ENCODE results near the gene PXMP4.
"Not testable (repeated sequence)": the region's sequence is repeated elsewhere in the genome, so short reads cannot be mapped to it uniquely, and the experiment has no call there.

The PXMP4 gene, protein sequence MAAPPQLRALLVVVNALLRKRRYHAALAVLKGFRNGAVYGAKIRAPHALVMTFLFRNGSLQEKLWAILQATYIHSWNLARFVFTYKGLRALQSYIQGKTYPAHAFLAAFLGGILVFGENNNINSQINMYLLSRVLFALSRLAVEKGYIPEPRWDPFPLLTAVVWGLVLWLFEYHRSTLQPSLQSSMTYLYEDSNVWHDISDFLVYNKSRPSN
- 5.0 to 24.3 (median 9.4) reads per million in 9 experiments for total RNA-seq

DNA sequence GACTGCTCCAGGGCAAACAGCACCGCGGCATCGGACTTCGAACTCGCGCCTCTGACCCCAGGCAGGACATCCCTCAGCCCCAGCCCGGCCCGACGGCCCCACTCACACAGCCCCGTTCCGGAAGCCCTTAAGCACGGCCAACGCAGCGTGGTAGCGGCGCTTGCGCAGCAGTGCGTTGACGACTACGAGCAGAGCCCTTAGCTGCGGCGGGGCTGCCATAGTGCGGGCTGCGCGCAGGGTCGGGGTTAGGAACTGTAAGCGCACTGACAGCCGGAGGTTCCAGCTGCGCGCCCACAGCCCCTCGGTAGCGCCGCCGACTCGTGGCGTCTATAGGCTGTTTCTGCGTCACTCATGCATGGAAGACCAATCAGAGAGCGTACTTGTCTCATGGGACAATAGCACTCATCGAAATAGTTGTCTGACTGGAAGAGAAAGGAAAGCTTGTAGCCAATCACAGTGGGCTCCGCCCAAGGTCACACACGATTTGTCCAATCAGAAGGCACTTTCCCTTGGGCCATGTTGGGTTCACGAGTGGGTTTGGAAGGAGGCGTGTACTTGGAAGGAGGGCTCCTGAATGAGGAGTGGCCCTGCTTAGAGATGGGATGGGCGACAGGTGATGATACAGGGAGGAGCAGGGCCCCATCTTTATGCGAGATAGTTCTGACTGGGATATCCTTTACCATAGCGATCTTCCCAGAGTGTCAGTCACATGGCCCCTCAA is at the start of gene PXMP4:
PXMP4 (minus strand) TSS at position 322 of the 721 bp plus-strand sequence; CDS start at position 219, 103 bp downstream.
- H3K36me3 Mint-ChIP-seq (ENCODE audit: insufficient read depth): peaks cover 16% of the 10 kb centered on the region
- DNase-seq (peak; percentile 82 to 87 (median 84)), ATAC-seq (replicated peaks) (peak; percentile 94)
- peak within 1 kb of the TSS; percentile 62 to 81 for H3K27ac Mint-ChIP-seq
- peaks cover 18 to 21% of the 10 kb centered on the region in 2 donors for H3K4me1 Mint-ChIP-seq (ENCODE audit: low read depth in 2 of 2)
- H3K4me3 Mint-ChIP-seq: peak within 1 kb of the TSS; percentile 71 to 74
- H3K9me3 Mint-ChIP-seq: no peaks in the 10 kb centered on the region
- H3K27me3 Mint-ChIP-seq: no peaks in the 10 kb centered on the region

DNA sequence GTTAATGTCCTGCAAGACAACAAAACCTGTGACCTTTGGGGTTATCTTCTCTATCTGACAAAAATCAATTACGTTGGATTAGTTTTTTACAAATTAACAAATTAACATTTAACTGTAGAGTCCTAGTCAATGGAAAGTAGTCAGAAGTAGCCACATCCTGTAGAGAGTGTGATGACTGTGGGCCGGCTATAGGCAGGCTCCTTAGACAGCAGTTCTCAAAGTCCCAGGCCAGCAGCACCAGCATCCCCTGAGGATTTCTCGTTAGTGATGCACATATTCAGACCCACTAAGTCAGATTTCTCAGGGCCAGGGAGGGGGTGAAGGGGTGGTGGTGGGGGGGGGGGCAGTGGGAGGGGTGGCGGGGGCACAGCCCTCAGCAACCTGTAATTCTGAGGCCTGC is 48.9 kb upstream of the PXMP4 start:
- Mint-ChIP-seq H3K9me3 (no peaks in the 10 kb centered on the region), H3K4me1 (ENCODE audit: low read depth in 2 of 2) (peaks cover 0 to 4% of the 10 kb centered on the region in 2 donors), H3K36me3 (ENCODE audit: insufficient read depth) (peaks cover 8% of the 10 kb centered on the region), H3K27me3 (no peaks in the 10 kb centered on the region), H3K27ac (no peak overlapping the region), H3K4me3 (no peak overlapping the region)
- DNase-seq (no peak), ATAC-seq (replicated peaks) (peak; percentile 24)

DNA sequence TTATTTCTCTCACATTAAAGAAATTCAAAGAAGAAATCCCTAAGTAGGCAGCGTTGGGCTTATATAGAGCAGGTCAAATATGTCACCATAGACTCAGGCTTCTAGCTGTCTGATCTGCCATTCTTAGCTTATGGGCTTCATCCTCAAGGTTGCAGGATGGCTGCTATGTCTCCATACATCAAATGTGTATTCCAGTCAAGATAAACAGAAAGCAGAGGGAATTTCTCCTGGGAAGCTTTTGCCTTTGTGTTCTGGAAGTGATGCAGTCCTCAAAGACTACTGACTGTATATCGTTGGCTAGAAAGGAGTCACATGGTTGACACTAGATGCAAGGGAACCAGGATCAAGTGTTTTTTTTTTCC is 47.6 kb upstream of the PXMP4 start:
- Mint-ChIP-seq H3K27me3 (no peaks in the 10 kb centered on the region), H3K27ac (no peak overlapping the region), H3K9me3 (no peaks in the 10 kb centered on the region), H3K4me3 (no peak overlapping the region), H3K4me1 (ENCODE audit: low read depth in 2 of 2) (peaks cover 0 to 4% of the 10 kb centered on the region in 2 donors), H3K36me3 (ENCODE audit: insufficient read depth) (peaks cover 8% of the 10 kb centered on the region)
- ATAC-seq (replicated peaks) (no peak), DNase-seq (no peak)

DNA sequence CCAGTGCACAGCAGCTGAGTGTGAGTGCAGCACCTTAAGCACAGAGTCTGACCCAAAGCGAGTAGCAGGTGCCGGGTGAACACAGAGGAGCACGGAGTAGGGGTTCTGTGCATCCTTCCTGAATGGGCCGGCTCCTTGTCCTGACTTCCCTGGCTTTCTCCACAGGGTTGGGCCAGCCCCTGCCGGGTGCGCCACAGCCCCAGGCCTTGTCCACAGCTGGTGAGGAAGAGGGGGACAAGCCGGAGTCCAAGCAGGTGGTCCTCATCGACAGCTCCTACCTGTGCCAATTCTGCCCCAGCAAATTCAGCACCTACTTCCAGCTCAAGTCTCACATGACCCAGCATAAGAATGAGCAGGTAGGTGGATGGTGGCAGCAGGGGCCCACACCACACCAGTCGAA is 46.6 kb upstream of the PXMP4 start:
- DNase-seq (no peak), ATAC-seq (replicated peaks) (no peak)
- Mint-ChIP-seq H3K27me3 (no peaks in the 10 kb centered on the region), H3K4me3 (no peak overlapping the region), H3K4me1 (ENCODE audit: low read depth in 2 of 2) (no peaks in the 10 kb centered on the region), H3K9me3 (no peaks in the 10 kb centered on the region), H3K27ac (no peak overlapping the region), H3K36me3 (ENCODE audit: insufficient read depth) (peaks cover 11% of the 10 kb centered on the region)

DNA sequence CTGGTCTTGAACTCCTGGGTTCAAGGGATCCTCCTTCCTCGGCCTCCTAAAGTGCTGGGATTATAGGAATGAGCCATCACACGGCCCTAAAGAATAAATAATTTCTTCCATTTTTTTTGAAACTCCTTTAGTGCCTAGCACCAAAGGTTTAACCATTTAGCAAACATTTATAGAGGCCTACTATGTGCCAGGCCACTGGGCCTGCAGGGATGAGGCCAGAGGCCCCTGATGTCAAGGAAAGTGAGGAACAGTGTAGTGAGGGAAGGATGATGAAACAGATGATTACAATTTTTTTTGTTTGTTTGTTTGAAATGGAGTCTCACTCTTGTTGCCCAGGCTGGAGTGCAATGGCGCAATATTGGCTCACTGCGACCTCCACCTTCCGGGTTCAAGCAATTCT is 45.5 kb upstream of the PXMP4 start:
- ATAC-seq (replicated peaks) (no peak), DNase-seq (no peak)
- Mint-ChIP-seq H3K9me3 (no peaks in the 10 kb centered on the region), H3K4me1 (ENCODE audit: low read depth in 2 of 2) (no peaks in the 10 kb centered on the region), H3K27ac (no peak overlapping the region), H3K4me3 (no peak overlapping the region), H3K27me3 (no peaks in the 10 kb centered on the region), H3K36me3 (ENCODE audit: insufficient read depth) (peaks cover 9% of the 10 kb centered on the region)

DNA sequence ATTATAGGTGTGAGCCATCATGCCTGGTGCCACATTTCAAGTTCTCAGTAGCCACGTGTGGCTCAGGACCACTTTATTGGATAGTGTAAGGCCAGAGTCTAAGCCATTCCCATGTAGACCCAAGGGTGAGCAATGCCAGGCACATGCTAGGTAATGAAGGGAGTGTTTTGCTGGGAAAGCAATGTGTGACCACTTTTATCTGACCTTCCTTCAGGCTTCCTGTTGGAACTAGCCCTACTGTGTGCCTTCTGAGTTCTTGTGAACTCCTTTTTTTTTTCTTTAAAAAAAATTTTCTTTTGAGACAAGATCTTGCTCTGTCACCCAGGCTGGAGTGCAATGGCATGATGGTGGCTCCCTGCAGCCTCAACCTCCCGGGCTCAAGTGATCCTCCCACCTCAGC is 45.0 kb upstream of the PXMP4 start:
- no peak for DNase-seq
- ATAC-seq (replicated peaks): no peak
- Mint-ChIP-seq H3K4me3 (no peak overlapping the region), H3K4me1 (ENCODE audit: low read depth in 2 of 2) (no peaks in the 10 kb centered on the region), H3K36me3 (ENCODE audit: insufficient read depth) (peaks cover 8% of the 10 kb centered on the region), H3K27ac (no peak overlapping the region), H3K27me3 (no peaks in the 10 kb centered on the region), H3K9me3 (no peaks in the 10 kb centered on the region)

DNA sequence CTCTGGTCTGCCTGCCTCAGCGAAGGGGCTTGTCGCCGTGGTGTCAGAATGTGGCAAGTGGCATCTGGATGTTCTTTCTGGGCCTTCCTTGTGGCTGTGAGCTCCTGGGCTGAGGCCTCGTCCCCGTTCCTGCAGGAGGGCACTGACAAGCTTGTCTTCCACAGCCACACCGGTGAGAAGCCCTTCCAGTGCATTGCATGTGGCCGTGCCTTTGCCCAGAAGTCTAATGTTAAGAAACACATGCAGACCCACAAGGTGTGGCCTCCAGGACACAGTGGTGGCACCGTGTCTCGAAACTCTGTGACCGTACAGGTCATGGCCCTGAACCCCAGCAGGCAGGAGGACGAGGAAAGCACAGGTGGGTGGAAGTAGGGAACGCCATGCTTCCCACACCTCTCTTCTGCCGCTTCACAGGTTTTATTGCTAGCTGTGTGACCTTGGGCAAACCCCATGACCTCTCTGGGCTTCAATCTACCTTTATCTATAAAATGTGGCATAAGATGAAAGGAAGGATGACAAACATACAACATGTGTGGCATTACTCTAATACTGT is 41.7 kb upstream of the PXMP4 start:
- no peak overlapping the region for H3K27ac Mint-ChIP-seq
- no peaks in the 10 kb centered on the region for H3K9me3 Mint-ChIP-seq
- H3K4me1 Mint-ChIP-seq (ENCODE audit: low read depth in 2 of 2): no peaks in the 10 kb centered on the region
- no peak for ATAC-seq (replicated peaks)
- H3K36me3 Mint-ChIP-seq (ENCODE audit: insufficient read depth): peaks cover 8% of the 10 kb centered on the region
- H3K27me3 Mint-ChIP-seq: no peaks in the 10 kb centered on the region
- H3K4me3 Mint-ChIP-seq: no peak overlapping the region
- DNase-seq: no peak

DNA sequence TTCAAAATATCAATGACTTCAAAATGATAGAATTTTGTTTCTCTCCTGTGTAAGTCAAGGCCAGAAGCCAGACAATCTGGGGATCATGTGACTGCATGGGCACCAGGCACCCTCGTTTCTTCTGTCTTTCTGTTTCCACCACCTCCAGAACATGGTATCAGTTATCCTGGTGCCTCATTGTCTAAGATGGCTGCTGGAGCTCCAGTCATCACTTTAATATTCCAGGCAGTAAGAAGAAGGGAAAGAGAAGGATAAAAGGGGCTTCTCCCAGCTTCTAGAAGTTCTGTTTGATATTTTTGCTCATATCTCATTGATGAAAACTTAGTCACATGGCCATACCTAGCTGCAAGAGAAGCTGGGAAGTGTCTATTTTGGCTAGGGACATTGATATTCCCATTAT is 37.3 kb upstream of the PXMP4 start:
- Mint-ChIP-seq H3K27me3 (no peaks in the 10 kb centered on the region), H3K4me1 (ENCODE audit: low read depth in 2 of 2) (no peaks in the 10 kb centered on the region), H3K4me3 (no peak overlapping the region), H3K27ac (peak overlapping the region in 1 of 2 donors; percentile 32), H3K9me3 (no peaks in the 10 kb centered on the region), H3K36me3 (ENCODE audit: insufficient read depth) (peaks cover 6% of the 10 kb centered on the region)
- ATAC-seq (replicated peaks) (no peak), DNase-seq (no peak)

DNA sequence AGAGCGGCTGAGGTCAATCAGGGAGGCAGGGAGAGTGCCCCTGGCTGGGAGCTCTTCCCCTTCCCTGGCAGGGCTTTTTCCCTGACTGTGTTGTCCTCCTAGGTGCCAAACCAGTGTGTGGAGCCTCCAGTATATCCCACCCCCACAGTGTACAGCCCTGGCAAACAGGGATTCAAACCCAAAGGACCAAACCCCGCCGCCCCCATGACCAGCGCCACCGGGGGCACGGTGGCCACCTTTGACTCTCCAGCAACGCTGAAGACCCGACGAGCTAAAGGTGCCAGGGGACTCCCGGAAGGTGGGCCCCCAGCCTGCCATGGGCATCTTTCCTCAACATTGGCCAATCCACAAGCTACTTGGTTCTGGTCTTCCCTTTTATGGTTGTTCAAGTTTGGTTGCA is 36.9 kb upstream of the PXMP4 start:
- Mint-ChIP-seq H3K36me3 (ENCODE audit: insufficient read depth) (peaks cover 5% of the 10 kb centered on the region), H3K27me3 (no peaks in the 10 kb centered on the region), H3K4me1 (ENCODE audit: low read depth in 2 of 2) (no peaks in the 10 kb centered on the region), H3K9me3 (no peaks in the 10 kb centered on the region), H3K4me3 (no peak overlapping the region), H3K27ac (no peak overlapping the region)
- DNase-seq (no peak), ATAC-seq (replicated peaks) (no peak)

DNA sequence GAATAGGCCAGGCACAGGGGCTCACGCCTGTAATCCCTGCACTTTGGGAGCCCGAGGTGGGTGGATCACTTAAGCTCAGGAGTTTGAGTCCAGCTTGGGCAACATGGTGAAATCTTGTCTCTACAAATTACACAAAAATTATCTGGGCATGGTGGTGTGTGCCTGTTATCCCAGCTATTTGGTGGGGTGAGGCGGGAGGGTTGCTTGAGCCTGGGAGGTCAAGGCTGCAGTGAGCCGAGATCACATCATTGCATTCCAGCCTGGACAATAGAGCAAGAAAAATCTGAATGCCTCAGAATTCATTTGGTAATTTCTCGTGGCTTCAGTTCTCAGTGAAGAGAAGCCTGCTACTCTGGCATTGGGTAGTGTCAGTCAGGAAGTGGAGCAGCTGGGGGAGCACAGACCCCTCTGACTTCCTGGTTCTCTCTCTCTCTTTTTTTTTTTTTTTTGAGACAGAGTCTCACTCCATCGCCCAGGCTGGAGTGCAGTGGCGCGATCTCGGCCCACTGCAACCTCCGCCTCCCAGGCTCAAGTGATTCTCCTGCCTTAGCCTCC is 35.9 kb upstream of the PXMP4 start:
- ATAC-seq (replicated peaks): peak; percentile 60
- DNase-seq; H3K4me3 Mint-ChIP-seq; H3K36me3 Mint-ChIP-seq (ENCODE audit: insufficient read depth); H3K9me3 Mint-ChIP-seq; H3K4me1 Mint-ChIP-seq (ENCODE audit: low read depth in 2 of 2); H3K27me3 Mint-ChIP-seq: not testable (repeated sequence)
- peak overlapping the region in 1 of 2 donors; percentile 15 for H3K27ac Mint-ChIP-seq

DNA sequence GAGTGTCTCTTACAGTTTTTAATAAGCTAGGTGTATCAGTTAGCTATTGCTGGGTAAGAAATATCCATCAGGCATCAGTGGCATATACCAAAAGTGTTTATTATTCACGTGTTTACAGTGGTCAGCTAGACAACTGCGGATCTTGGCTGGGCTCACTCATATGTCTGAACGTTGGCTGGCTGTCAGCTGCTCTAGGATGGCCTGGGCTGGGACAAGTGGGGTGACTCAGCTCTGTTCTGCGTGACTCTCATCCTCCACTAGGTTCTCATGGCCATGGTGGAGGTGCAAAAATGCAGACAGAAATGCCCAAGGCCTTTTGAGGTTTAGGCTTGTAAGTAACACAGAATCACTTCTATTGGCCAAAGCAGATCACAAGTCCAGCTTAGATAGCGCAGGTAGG is 33.7 kb upstream of the PXMP4 start:
- no peaks in the 10 kb centered on the region for H3K4me1 Mint-ChIP-seq (ENCODE audit: low read depth in 2 of 2)
- DNase-seq: no peak
- no peak for ATAC-seq (replicated peaks)
- no peaks in the 10 kb centered on the region for H3K27me3 Mint-ChIP-seq
- H3K4me3 Mint-ChIP-seq: no peak overlapping the region
- H3K27ac Mint-ChIP-seq: no peak overlapping the region
- peaks cover 14% of the 10 kb centered on the region for H3K36me3 Mint-ChIP-seq (ENCODE audit: insufficient read depth)
- no peaks in the 10 kb centered on the region for H3K9me3 Mint-ChIP-seq

DNA sequence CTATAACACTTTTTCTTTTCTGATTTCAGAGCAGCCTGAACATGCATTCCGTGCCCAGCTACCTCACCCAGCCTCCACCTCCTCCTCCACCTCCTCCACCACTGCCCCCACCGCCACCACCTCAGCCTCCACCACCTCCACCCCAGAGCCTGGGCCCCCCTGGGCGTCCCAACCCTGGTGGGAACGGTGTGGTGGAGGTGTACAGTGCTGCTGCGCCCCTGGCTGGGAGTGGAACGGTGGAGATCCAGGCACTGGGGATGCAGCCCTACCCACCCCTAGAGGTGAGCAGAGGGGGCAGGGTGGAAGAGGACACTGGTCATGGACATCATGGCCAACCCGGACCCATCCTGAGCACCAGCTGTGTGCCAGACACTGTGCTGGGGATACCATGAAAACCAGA is 33.0 kb upstream of the PXMP4 start:
- Mint-ChIP-seq H3K4me1 (ENCODE audit: low read depth in 2 of 2) (no peaks in the 10 kb centered on the region), H3K27ac (no peak overlapping the region), H3K4me3 (no peak overlapping the region), H3K36me3 (ENCODE audit: insufficient read depth) (peaks cover 18% of the 10 kb centered on the region), H3K9me3 (no peaks in the 10 kb centered on the region), H3K27me3 (no peaks in the 10 kb centered on the region)
- ATAC-seq (replicated peaks): no peak
- no peak for DNase-seq

DNA sequence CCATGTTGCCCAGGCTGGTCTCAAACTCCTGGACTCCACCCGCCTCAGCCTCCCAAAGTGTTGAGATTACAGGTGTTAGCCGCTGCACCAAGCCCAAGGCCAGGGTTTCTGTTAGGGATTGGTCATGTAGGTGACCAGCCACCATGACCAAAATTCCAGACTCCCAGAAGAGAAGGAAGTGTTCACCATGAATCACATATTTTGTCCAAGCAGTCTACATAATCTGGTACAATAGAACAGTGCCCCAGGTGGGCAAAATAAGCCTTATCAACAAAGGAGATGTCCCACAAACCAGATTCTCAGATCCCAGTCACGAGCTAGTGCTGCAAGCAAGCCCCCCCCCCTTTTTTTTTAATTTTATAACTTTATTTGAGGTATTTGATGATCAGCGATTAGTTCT is 31.7 kb upstream of the PXMP4 start:
- DNase-seq (no peak), ATAC-seq (replicated peaks) (no peak)
- no peaks in the 10 kb centered on the region for H3K4me1 Mint-ChIP-seq (ENCODE audit: low read depth in 2 of 2)
- no peaks in the 10 kb centered on the region for H3K9me3 Mint-ChIP-seq
- peaks cover 18% of the 10 kb centered on the region for H3K36me3 Mint-ChIP-seq (ENCODE audit: insufficient read depth)
- H3K27me3 Mint-ChIP-seq: no peaks in the 10 kb centered on the region
- H3K4me3 Mint-ChIP-seq: no peak overlapping the region
- peak overlapping the region in 1 of 2 donors; percentile 38 for H3K27ac Mint-ChIP-seq

Data from effector memory CD8-positive, alpha-beta T cell (primary cell).